OCI-LY1 (cell line): ENCODE results near the gene CCT7.

Experiments used
- CTCF ChIP-seq: fragments of 200-600 bp; sonication (generic), shearing (Covaris generic); IDR thresholded peaks from 2 replicates; pipeline ENCODE4 v1.5.1; 2017; ENCODE audit warnings: mild to moderate bottlenecking, antibody characterized with exemption, low read length, moderate library complexity, mixed read lengths
- EZH2 ChIP-seq: fragments of 200-600 bp; sonication (generic), shearing (Covaris generic); IDR thresholded peaks from 2 replicates; pipeline ENCODE4 v1.8.0; 2017; ENCODE audit warnings: borderline replicate concordance, mixed run types, mild to moderate bottlenecking, antibody characterized with exemption, low read length, moderate library complexity, mixed read lengths

- TF ChIP-seq CTCF = no peak
- TF ChIP-seq EZH2 = no peak
Observed at GRCh38 chr2:73208258-73208657, 25.9 kb upstream of the CCT7 start.
